Prostate gland (tissue), 2 donors: ENCODE results near the gene ABCB11.

Experiments used
- POLR2A ChIP-seq: fragments of 450-650 bp; IDR thresholded peaks from one replicate; pipeline ENCODE4 v1.6.1; 2016; ENCODE audit warnings: antibody characterized with exemption, mild to moderate bottlenecking
- TF ChIP-seq, protein P1 (sequence below), 4 experiments: fragments of 200-600 bp in 2 of 4; fragments of 450-650 bp in 2 of 4; sonication (generic) in 2 of 4; IDR thresholded peaks; 1 replicate in 3 of 4; 2 replicates in 1 of 4; pipeline ENCODE4 v1.5.1; 2016 to 2019; ENCODE audit warnings: antibody characterized with exemption in 4 of 4, mild to moderate bottlenecking in 2 of 4, moderate library complexity in 2 of 4

DNA sequence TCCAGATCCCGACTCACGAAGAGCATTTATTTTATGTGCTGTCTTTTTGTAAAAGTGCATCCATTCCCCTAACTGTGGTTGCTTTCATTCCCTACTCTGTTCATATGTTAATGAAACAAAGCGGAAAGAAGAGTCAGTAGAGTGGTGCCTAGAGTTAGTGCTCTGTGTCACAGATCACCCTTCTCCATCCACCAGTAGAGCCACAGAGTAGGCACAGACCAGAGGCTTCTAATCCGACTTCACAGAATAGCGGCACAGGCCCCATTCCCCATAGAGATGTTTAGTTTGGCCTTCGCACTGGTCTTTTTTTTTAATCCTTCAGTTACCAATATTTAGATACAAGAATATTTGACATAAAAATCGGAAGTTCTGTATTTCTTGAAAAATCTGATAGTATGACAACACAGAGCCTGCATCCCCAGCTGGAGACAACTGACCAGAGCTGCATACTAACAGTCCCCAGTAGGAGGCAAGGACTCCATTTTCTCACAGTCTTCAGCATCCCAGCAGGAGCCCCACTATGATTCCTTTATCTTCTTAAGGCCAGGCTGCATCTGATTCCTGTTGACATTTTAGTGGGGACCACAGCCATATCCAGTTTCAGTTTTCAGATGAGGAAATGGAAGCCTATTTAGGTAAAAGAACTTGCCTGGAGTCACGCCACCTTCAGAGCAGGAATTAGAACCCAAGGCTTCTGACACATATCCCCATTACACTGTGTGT, 123.0 kb downstream of the ABCB11 start:
- TF ChIP-seq, protein P1, sequence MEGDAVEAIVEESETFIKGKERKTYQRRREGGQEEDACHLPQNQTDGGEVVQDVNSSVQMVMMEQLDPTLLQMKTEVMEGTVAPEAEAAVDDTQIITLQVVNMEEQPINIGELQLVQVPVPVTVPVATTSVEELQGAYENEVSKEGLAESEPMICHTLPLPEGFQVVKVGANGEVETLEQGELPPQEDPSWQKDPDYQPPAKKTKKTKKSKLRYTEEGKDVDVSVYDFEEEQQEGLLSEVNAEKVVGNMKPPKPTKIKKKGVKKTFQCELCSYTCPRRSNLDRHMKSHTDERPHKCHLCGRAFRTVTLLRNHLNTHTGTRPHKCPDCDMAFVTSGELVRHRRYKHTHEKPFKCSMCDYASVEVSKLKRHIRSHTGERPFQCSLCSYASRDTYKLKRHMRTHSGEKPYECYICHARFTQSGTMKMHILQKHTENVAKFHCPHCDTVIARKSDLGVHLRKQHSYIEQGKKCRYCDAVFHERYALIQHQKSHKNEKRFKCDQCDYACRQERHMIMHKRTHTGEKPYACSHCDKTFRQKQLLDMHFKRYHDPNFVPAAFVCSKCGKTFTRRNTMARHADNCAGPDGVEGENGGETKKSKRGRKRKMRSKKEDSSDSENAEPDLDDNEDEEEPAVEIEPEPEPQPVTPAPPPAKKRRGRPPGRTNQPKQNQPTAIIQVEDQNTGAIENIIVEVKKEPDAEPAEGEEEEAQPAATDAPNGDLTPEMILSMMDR (IDR thresholded peaks at IDR 0.05) = no peak
- TF ChIP-seq POLR2A = no peak
